HL-60/S4 treated with phorbol 12-myristate 13-acetate at 8.2 ng/mL for 4 days and 3 days (cell line): ENCODE measurements around the gene INPPL1.

Experiments used
- in situ Hi-C: fragments of 300-500 bp; cut with MboI; formaldehyde crosslinking; loops from 2 replicates; pipeline ENCODE4 v1.15.0; 2022; ENCODE audit warnings: low sequenced_read_pairs

INPPL1 gene

GRCh38 chr11:72280037-72280436 is 55.5 kb downstream of the INPPL1 start:
- in situ Hi-C loops: loop anchor here (25.0 kb wide), 1 partner anchor 132 kb away; no protein-coding TSS in a partner anchor

- in situ Hi-C loops: loop anchor here (25.0 kb wide), 1 partner anchor 131 kb away; no protein-coding TSS in a partner anchor
Observed at GRCh38 chr11:72280726-72281315, 56.3 kb downstream of the INPPL1 start.

GRCh38 chr11:72283947-72284346 is 59.4 kb downstream of the INPPL1 start:
- in situ Hi-C loops: loop anchor here (25.0 kb wide), 1 partner anchor 128 kb away; no protein-coding TSS in a partner anchor

GRCh38 chr11:72287293-72287692 is 62.7 kb downstream of the INPPL1 start:
- in situ Hi-C loops: loop anchor here (25.0 kb wide), 1 partner anchor 125 kb away; no protein-coding TSS in a partner anchor
